Measurements from ENCODE around the gene PBRM1.
A peak's percentile ranks its signal among the peaks of the same experiment; 100 is the strongest.
"Not testable (repeated sequence)": the region's sequence is repeated elsewhere in the genome, so short reads cannot be mapped to it uniquely, and the experiment has no call there.

The PBRM1 gene

GRCh38 chr3:52685709-52686691, at the start of gene PBRM1, which contains the start of gene GNL3:
Gene PBRM1, minus strand, starts transcription at chr3:52685913.
Gene GNL3, plus strand, starts transcription at chr3:52686032. Its CDS starts 61 bp downstream, at chr3:52686093.
- Histone ChIP-seq H3K36me3 (ENCODE audit: control insufficient read depth in 2 of 2, insufficient read depth in 2 of 2, low read length in 2 of 2) (peaks cover 32 to 34% of the 10 kb centered on the region in 2 donors), H3K4me3 (ENCODE audit: low read length in 2 of 2) (peak within 1 kb of the TSS; percentile 97 to 99), H3K9ac (ENCODE audit: low read length in 2 of 2) (peak within 1 kb of the TSS; percentile 88 to 97), H3K27me3 (ENCODE audit: control insufficient read depth in 1 of 2, insufficient read depth in 2 of 2, low read length in 2 of 2) (no peaks in the 10 kb centered on the region), H3K4me1 (ENCODE audit: control insufficient read depth, insufficient read depth, low read length) (peaks cover 20% of the 10 kb centered on the region), H3K9me3 (ENCODE audit: control insufficient read depth in 2 of 2, low read length in 2 of 2) (no peaks in the 10 kb centered on the region), H3K27ac (ENCODE audit: low read length) (peak within 1 kb of the TSS; percentile 81)

GRCh38 chr3:52733256-52733891, 47.7 kb upstream of the PBRM1 start:
- H3K27ac ChIP-seq (ENCODE audit: low read length): no peak overlapping the region
- H3K36me3 ChIP-seq (ENCODE audit: control insufficient read depth in 2 of 2, insufficient read depth in 2 of 2, low read length in 2 of 2): peaks cover 6 to 21% of the 10 kb centered on the region in 2 donors
- H3K27me3 ChIP-seq (ENCODE audit: control insufficient read depth in 1 of 2, insufficient read depth in 2 of 2, low read length in 2 of 2): no peaks in the 10 kb centered on the region
- H3K9ac ChIP-seq (ENCODE audit: low read length in 2 of 2): no peak overlapping the region
- no peak overlapping the region for H3K4me3 ChIP-seq (ENCODE audit: low read length in 2 of 2)
- no peaks in the 10 kb centered on the region for H3K9me3 ChIP-seq (ENCODE audit: control insufficient read depth in 2 of 2, low read length in 2 of 2)
- H3K4me1 ChIP-seq (ENCODE audit: control insufficient read depth, insufficient read depth, low read length): no peaks in the 10 kb centered on the region

DNA sequence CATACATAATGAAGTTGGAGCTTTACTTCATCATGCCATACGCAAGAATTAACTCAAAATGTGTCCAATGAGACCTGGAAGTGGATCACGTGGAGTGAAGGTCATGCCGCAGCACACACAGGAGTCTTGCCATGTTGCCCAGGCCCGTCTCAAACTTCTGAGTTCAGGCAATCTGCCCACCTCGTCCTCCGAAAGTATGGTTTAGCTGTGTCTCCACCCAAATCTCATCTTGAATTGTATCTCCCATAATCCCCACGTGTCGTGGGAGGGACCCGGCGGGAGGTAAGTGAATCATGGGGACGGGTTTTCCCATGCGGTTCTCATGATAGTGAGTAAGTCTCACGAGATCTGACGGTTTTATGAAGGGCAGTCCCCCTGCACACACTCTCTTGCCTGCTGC, 45.9 kb upstream of the PBRM1 start:
- Histone ChIP-seq H3K27me3 (ENCODE audit: control insufficient read depth in 1 of 2, insufficient read depth in 2 of 2, low read length in 2 of 2) (no peaks in the 10 kb centered on the region), H3K27ac (ENCODE audit: low read length) (no peak overlapping the region), H3K4me1 (ENCODE audit: control insufficient read depth, insufficient read depth, low read length) (no peaks in the 10 kb centered on the region), H3K4me3 (ENCODE audit: low read length in 2 of 2) (no peak overlapping the region), H3K36me3 (ENCODE audit: control insufficient read depth in 2 of 2, insufficient read depth in 2 of 2, low read length in 2 of 2) (peaks cover 6 to 21% of the 10 kb centered on the region in 2 donors), H3K9me3 (ENCODE audit: control insufficient read depth in 2 of 2, low read length in 2 of 2) (no peaks in the 10 kb centered on the region), H3K9ac (ENCODE audit: low read length in 2 of 2) (no peak overlapping the region)

- H3K36me3 ChIP-seq (ENCODE audit: control insufficient read depth in 2 of 2, insufficient read depth in 2 of 2, low read length in 2 of 2): peaks cover 6 to 20% of the 10 kb centered on the region in 2 donors
- H3K9ac ChIP-seq (ENCODE audit: low read length in 2 of 2): no peak overlapping the region
- H3K9me3 ChIP-seq (ENCODE audit: control insufficient read depth in 2 of 2, low read length in 2 of 2): no peaks in the 10 kb centered on the region
- H3K27me3 ChIP-seq (ENCODE audit: control insufficient read depth in 1 of 2, insufficient read depth in 2 of 2, low read length in 2 of 2): no peaks in the 10 kb centered on the region
- no peak overlapping the region for H3K4me3 ChIP-seq (ENCODE audit: low read length in 2 of 2)
- H3K27ac ChIP-seq (ENCODE audit: low read length): no peak overlapping the region
- H3K4me1 ChIP-seq (ENCODE audit: control insufficient read depth, insufficient read depth, low read length): no peaks in the 10 kb centered on the region
Observed at GRCh38 chr3:52730681-52731080, 45.0 kb upstream of the PBRM1 start.

DNA sequence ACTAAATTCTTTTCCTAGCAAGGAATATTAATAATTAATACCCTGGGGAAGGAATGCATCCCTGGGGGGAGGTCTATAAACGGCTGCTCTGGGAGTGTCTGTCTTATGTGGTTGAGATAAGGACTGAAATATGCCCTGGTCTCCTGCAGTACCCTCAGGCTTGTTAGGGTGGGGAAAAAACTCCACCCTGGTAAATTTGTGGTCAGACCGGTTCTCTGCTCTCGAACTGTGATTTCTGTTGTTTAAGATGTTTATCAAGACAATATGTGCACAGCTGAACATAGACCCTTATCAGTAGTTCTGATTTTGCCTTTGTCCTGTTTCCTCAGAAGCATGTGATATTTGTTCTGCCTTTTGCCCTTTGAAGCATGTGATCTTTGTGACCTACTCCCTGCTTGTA, 43.0 kb upstream of the PBRM1 start:
- H3K27me3 ChIP-seq (ENCODE audit: control insufficient read depth in 1 of 2, insufficient read depth in 2 of 2, low read length in 2 of 2); H3K4me1 ChIP-seq (ENCODE audit: control insufficient read depth, insufficient read depth, low read length); H3K27ac ChIP-seq (ENCODE audit: low read length); H3K4me3 ChIP-seq (ENCODE audit: low read length in 2 of 2); H3K9me3 ChIP-seq (ENCODE audit: control insufficient read depth in 2 of 2, low read length in 2 of 2); H3K9ac ChIP-seq (ENCODE audit: low read length in 2 of 2): not testable (repeated sequence)
- peaks cover 6 to 17% of the 10 kb centered on the region in 2 donors for H3K36me3 ChIP-seq (ENCODE audit: control insufficient read depth in 2 of 2, insufficient read depth in 2 of 2, low read length in 2 of 2)

DNA sequence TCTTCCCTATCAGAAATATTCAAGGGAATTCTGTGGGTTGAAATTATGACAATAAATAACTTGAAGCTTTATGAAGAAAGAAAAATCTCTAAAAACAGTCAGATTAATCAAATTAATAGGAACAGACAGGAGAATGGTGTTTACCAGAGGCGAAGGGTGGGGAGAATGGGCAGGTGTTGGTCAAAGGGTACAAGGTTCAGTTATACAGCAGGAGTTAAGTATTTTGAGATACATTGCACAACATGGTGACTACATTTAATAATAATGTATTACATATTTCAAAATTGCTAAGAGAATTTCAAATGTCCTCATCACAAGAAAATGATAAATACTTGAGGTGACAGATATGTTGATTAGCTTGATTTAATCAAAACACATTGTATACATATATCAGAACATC, 38.8 kb upstream of the PBRM1 start:
- H3K4me3 ChIP-seq (ENCODE audit: low read length in 2 of 2): no peak overlapping the region
- no peaks in the 10 kb centered on the region for H3K4me1 ChIP-seq (ENCODE audit: control insufficient read depth, insufficient read depth, low read length)
- H3K9me3 ChIP-seq (ENCODE audit: control insufficient read depth in 2 of 2, low read length in 2 of 2): no peaks in the 10 kb centered on the region
- no peak overlapping the region for H3K27ac ChIP-seq (ENCODE audit: low read length)
- no peaks in the 10 kb centered on the region for H3K27me3 ChIP-seq (ENCODE audit: control insufficient read depth in 1 of 2, insufficient read depth in 2 of 2, low read length in 2 of 2)
- no peak overlapping the region for H3K9ac ChIP-seq (ENCODE audit: low read length in 2 of 2)
- H3K36me3 ChIP-seq (ENCODE audit: control insufficient read depth in 2 of 2, insufficient read depth in 2 of 2, low read length in 2 of 2): no peaks in the 10 kb centered on the region

GRCh38 chr3:52723935-52724334, 38.2 kb upstream of the PBRM1 start:
- Histone ChIP-seq H3K4me1 (ENCODE audit: control insufficient read depth, insufficient read depth, low read length) (no peaks in the 10 kb centered on the region), H3K4me3 (ENCODE audit: low read length in 2 of 2) (no peak overlapping the region), H3K9me3 (ENCODE audit: control insufficient read depth in 2 of 2, low read length in 2 of 2) (no peaks in the 10 kb centered on the region), H3K36me3 (ENCODE audit: control insufficient read depth in 2 of 2, insufficient read depth in 2 of 2, low read length in 2 of 2) (peaks cover 0 to 3% of the 10 kb centered on the region in 2 donors), H3K27ac (ENCODE audit: low read length) (no peak overlapping the region), H3K27me3 (ENCODE audit: control insufficient read depth in 1 of 2, insufficient read depth in 2 of 2, low read length in 2 of 2) (no peaks in the 10 kb centered on the region), H3K9ac (ENCODE audit: low read length in 2 of 2) (no peak overlapping the region)

DNA sequence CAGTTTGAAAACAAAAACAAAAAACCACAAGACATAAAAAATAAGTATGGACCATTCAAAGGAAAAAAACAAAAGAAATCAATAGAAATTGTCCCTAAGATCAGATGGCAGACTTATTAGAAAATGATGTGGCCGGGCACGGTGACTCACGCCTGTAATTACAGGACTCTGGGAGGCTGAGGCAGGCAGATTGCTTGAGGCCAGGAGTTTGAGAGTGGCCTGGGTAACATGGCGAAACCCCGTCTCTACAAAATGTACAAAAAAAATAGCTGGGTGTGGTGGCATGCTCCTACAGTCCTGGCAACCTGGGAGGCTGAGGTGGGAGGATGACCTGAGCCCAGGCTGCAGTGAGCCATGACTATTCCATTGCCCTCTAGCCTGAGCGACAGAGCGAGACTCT, 36.8 kb upstream of the PBRM1 start:
- Histone ChIP-seq H3K9me3 (ENCODE audit: control insufficient read depth in 2 of 2, low read length in 2 of 2) (no peaks in the 10 kb centered on the region), H3K4me3 (ENCODE audit: low read length in 2 of 2) (no peak overlapping the region), H3K9ac (ENCODE audit: low read length in 2 of 2) (no peak overlapping the region), H3K27ac (ENCODE audit: low read length) (no peak overlapping the region), H3K4me1 (ENCODE audit: control insufficient read depth, insufficient read depth, low read length) (no peaks in the 10 kb centered on the region), H3K27me3 (ENCODE audit: control insufficient read depth in 1 of 2, insufficient read depth in 2 of 2, low read length in 2 of 2) (no peaks in the 10 kb centered on the region), H3K36me3 (ENCODE audit: control insufficient read depth in 2 of 2, insufficient read depth in 2 of 2, low read length in 2 of 2) (peaks cover 0 to 5% of the 10 kb centered on the region in 2 donors)

- no peak overlapping the region for H3K9ac ChIP-seq (ENCODE audit: low read length in 2 of 2)
- H3K36me3 ChIP-seq (ENCODE audit: control insufficient read depth in 2 of 2, insufficient read depth in 2 of 2, low read length in 2 of 2): peaks cover 0 to 5% of the 10 kb centered on the region in 2 donors
- no peaks in the 10 kb centered on the region for H3K9me3 ChIP-seq (ENCODE audit: control insufficient read depth in 2 of 2, low read length in 2 of 2)
- no peaks in the 10 kb centered on the region for H3K4me1 ChIP-seq (ENCODE audit: control insufficient read depth, insufficient read depth, low read length)
- H3K27ac ChIP-seq (ENCODE audit: low read length): no peak overlapping the region
- no peak overlapping the region for H3K4me3 ChIP-seq (ENCODE audit: low read length in 2 of 2)
- no peaks in the 10 kb centered on the region for H3K27me3 ChIP-seq (ENCODE audit: control insufficient read depth in 1 of 2, insufficient read depth in 2 of 2, low read length in 2 of 2)
Observed at GRCh38 chr3:52721730-52722008, 36.0 kb upstream of the PBRM1 start.

DNA sequence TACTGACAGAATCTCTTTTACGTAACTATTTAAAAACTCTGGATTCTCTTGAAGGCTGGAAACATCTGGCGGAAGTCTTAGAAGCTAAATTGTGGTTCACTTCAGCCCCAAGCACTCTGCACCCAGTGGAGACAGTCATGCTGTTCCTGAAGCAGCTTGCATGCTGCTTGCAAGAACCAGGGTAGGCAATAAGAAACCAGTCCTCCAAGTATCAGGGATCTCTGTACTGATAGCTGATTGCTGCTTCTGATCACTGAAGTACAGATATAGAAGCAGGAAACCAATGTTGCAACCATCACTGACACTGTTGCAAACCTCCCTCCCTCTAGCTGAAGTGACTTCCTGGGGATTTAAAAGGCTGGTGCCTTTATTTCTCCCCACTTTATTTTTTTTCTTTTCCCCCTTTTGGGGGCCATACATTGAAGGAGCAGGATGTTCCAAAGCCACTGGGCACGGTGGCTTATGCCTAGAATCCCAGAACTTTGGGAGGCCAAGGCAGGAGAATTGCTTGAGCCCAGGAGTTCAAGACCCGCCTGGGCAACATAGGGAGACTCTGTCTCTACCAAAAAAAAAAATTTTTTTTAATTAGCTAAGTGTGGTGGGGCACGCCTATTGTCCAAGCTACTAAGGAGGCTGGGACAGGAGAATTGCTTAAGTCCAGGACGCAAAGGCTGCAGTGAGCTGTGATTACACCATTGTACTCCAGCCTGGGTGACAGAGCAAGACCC, 35.5 kb upstream of the PBRM1 start:
- peaks cover 0 to 5% of the 10 kb centered on the region in 2 donors for H3K36me3 ChIP-seq (ENCODE audit: control insufficient read depth in 2 of 2, insufficient read depth in 2 of 2, low read length in 2 of 2)
- H3K4me1 ChIP-seq (ENCODE audit: control insufficient read depth, insufficient read depth, low read length): no peaks in the 10 kb centered on the region
- H3K4me3 ChIP-seq (ENCODE audit: low read length in 2 of 2): no peak overlapping the region
- H3K9ac ChIP-seq (ENCODE audit: low read length in 2 of 2): no peak overlapping the region
- no peaks in the 10 kb centered on the region for H3K9me3 ChIP-seq (ENCODE audit: control insufficient read depth in 2 of 2, low read length in 2 of 2)
- H3K27ac ChIP-seq (ENCODE audit: low read length): no peak overlapping the region
- no peaks in the 10 kb centered on the region for H3K27me3 ChIP-seq (ENCODE audit: control insufficient read depth in 1 of 2, insufficient read depth in 2 of 2, low read length in 2 of 2)
